GM12872 (cell line): ENCODE results near the gene ADAD2.

Source experiments
- CTCF ChIP-seq: IDR thresholded peaks from 3 replicates; pipeline ENCODE4 v1.5.1; 2011; ENCODE audit warnings: low read depth, mild to moderate bottlenecking, low read length, moderate library complexity; ENCODE audit not compliant: insufficient read depth

ADAD2 gene

GRCh38 chr16:84177741-84178073 is 13.2 kb upstream of the ADAD2 start:
- no peak for TF ChIP-seq CTCF

- TF ChIP-seq CTCF, result no peak
Measured at GRCh38 chr16:84178146-84178765, 12.7 kb upstream of the ADAD2 start.

GRCh38 chr16:84178892-84179611 is 11.9 kb upstream of the ADAD2 start:
- no peak for TF ChIP-seq CTCF

GRCh38 chr16:84179612-84180320 is 11.2 kb upstream of the ADAD2 start:
- no peak for TF ChIP-seq CTCF

GRCh38 chr16:84180519-84181140 is 10.3 kb upstream of the ADAD2 start:
- no peak for TF ChIP-seq CTCF

- no peak for TF ChIP-seq CTCF
Measured at GRCh38 chr16:84181144-84181915, 9.6 kb upstream of the ADAD2 start.
